ENCODE measurements around the gene SPTBN1.

DNA sequence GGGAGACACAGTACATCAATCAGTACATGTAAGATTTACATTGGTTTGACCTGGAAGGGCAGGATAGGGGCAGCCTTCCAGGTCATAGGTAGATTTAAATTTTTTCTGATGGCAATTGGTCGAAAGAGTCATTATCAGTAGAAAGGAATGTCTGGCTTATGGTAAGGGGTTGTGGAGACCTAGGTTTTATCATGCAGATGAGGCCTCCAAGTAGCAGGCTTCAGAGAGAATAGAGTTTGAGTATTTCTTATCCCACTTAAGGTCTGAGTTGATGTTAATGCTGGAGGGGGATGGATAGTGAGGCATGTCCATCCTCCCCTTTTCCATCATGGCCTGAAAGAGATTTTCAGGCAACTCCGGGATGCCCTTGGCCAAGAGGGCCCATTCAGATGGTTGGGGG lies 60.7 kb downstream of the SPTBN1 start:
- TF ChIP-seq, protein P1, sequence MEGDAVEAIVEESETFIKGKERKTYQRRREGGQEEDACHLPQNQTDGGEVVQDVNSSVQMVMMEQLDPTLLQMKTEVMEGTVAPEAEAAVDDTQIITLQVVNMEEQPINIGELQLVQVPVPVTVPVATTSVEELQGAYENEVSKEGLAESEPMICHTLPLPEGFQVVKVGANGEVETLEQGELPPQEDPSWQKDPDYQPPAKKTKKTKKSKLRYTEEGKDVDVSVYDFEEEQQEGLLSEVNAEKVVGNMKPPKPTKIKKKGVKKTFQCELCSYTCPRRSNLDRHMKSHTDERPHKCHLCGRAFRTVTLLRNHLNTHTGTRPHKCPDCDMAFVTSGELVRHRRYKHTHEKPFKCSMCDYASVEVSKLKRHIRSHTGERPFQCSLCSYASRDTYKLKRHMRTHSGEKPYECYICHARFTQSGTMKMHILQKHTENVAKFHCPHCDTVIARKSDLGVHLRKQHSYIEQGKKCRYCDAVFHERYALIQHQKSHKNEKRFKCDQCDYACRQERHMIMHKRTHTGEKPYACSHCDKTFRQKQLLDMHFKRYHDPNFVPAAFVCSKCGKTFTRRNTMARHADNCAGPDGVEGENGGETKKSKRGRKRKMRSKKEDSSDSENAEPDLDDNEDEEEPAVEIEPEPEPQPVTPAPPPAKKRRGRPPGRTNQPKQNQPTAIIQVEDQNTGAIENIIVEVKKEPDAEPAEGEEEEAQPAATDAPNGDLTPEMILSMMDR (IDR thresholded peaks at IDR 0.05; ENCODE audit: poor library complexity), result no peak
- no peak for TF ChIP-seq EZH2phosphoT487 (IDR thresholded peaks at IDR 0.05; ENCODE audit: low read depth, severe bottlenecking, unreplicated experiment)
- TF ChIP-seq EZH2 (IDR thresholded peaks at IDR 0.05; ENCODE audit: borderline replicate concordance), result no peak
